Measurements from ENCODE around the gene FAM200A.
"Not testable (repeated sequence)": the region's sequence is repeated elsewhere in the genome, so short reads cannot be mapped to it uniquely, and the experiment has no call there.

Gene FAM200A

GRCh38 chr7:99504603-99505323 is 47.2 kb downstream of the FAM200A start, which contains the start of gene ZKSCAN5:
TSS of gene ZKSCAN5 (plus strand) at chr7:99504662. CDS start at chr7:99506045, 1,383 bp downstream.
- peak; percentile 88 to 100 (median 98) for DNase-seq

- peak in 12 of 58 donors; percentile 96 to 98 (median 98) for DNase-seq
Observed at GRCh38 chr7:99504281-99504602, 47.7 kb downstream of the FAM200A start.

- not testable (repeated sequence) for DNase-seq
Observed at GRCh38 chr7:99501236-99501635, 50.7 kb downstream of the FAM200A start.

- DNase-seq = peak in 1 of 58 donors; percentile 17
Observed at GRCh38 chr7:99500637-99501009, 51.3 kb downstream of the FAM200A start.

- peak; percentile 40 to 96 (median 88) for DNase-seq
Observed at GRCh38 chr7:99499721-99500636, 51.9 kb downstream of the FAM200A start, which contains the start of gene ZNF394. TSS of gene ZNF394 (minus strand) at chr7:99500281. CDS start at chr7:99500093, 188 bp downstream.

GRCh38 chr7:99499371-99499720 is 52.6 kb downstream of the FAM200A start:
- peak in 1 of 58 donors; percentile 44 for DNase-seq

- no peak for DNase-seq
Observed at GRCh38 chr7:99498546-99498944, 53.4 kb downstream of the FAM200A start.

- DNase-seq = no peak
Observed at GRCh38 chr7:99497766-99498545, 54.0 kb downstream of the FAM200A start.
